Neuronal stem cell (in vitro differentiated cells): Measurements from ENCODE around the gene NDUFS5.

Source experiments
- DNase-seq: peaks from one replicate; pipeline ENCODE4 v3.0.0-alpha.2; 2013; ENCODE audit warnings: low spot score
- H2AFZ ChIP-seq: one replicate; pipeline ENCODE4 v1.6.1; 2013; ENCODE audit warnings: mild to moderate bottlenecking, low read length, inconsistent platforms
- H2AK5ac ChIP-seq: 2 replicates; pipeline ENCODE4 v1.6.1; 2013; ENCODE audit warnings: low read depth, mild to moderate bottlenecking, inconsistent platforms, low read length, moderate library complexity, mixed read lengths
- H2BK120ac ChIP-seq: 2 replicates; pipeline ENCODE4 v1.6.1; 2013; ENCODE audit warnings: low read depth, mild to moderate bottlenecking, inconsistent platforms, low read length, moderate library complexity, mixed read lengths
- H2BK12ac ChIP-seq: one replicate; pipeline ENCODE4 v1.6.1; 2013; ENCODE audit warnings: low read length, inconsistent platforms
- H2BK15ac ChIP-seq: 2 replicates; pipeline ENCODE4 v1.6.1; 2013; ENCODE audit warnings: mild to moderate bottlenecking, low read length, inconsistent platforms, mixed read lengths
- H2BK5ac ChIP-seq: one replicate; pipeline ENCODE4 v1.6.1; 2013; ENCODE audit warnings: inconsistent platforms, mild to moderate bottlenecking, low read length, moderate library complexity
- H3K14ac ChIP-seq: one replicate; pipeline ENCODE4 v1.6.1; 2013; ENCODE audit warnings: low read length, inconsistent platforms
- H3K18ac ChIP-seq: 2 replicates; pipeline ENCODE4 v1.6.1; 2013; ENCODE audit warnings: low read length, inconsistent platforms
- H3K23ac ChIP-seq: 2 replicates; pipeline ENCODE4 v1.6.1; 2013; ENCODE audit warnings: low read depth, mild to moderate bottlenecking, mixed read lengths, low read length, inconsistent platforms; ENCODE audit not compliant: poor library complexity
- H3K27ac ChIP-seq: replicated peaks from 3 replicates; pipeline ENCODE4 v1.5.1; 2013; ENCODE audit warnings: low read length, inconsistent platforms
- H3K27me3 ChIP-seq, 3 experiments: 2 replicates each; pipeline ENCODE4 v1.6.1; 2013; ENCODE audit warnings: low read length in 3 of 3, mild to moderate bottlenecking in 2 of 3, inconsistent platforms in 1 of 3, low read depth in 1 of 3, mixed read lengths in 1 of 3, moderate library complexity in 1 of 3; ENCODE audit not compliant: control insufficient read depth in 3 of 3, insufficient read depth in 3 of 3
- H3K36me3 ChIP-seq, 2 donors: replicated peaks in 1 of 2; 2 replicates each; pipeline ENCODE4 v1.6.1; 2013; ENCODE audit warnings: low read length in 2 of 2; ENCODE audit not compliant: control insufficient read depth in 2 of 2, insufficient read depth in 2 of 2
- H3K4ac ChIP-seq: 2 replicates; pipeline ENCODE4 v1.6.1; 2013; ENCODE audit warnings: inconsistent platforms, mild to moderate bottlenecking, low read length, moderate library complexity
- H3K4me1 ChIP-seq, 2 donors: 1 replicate in 1 of 2; 2 replicates in 1 of 2; pipeline ENCODE4 v1.6.1; 2013; ENCODE audit warnings: low read length in 2 of 2, low read depth in 1 of 2; ENCODE audit not compliant: control insufficient read depth in 2 of 2, insufficient read depth in 1 of 2
- H3K4me2 ChIP-seq: one replicate; pipeline ENCODE4 v1.6.1; 2013; ENCODE audit warnings: mild to moderate bottlenecking, low read length, inconsistent platforms; ENCODE audit not compliant: insufficient read depth, poor library complexity, severe bottlenecking
- H3K4me3 ChIP-seq, 2 donors: 2 replicates each; pipeline ENCODE4 v1.5.1; 2013; ENCODE audit warnings: low read length in 2 of 2, mild to moderate bottlenecking in 2 of 2, inconsistent platforms in 1 of 2, moderate library complexity in 1 of 2
- H3K79me1 ChIP-seq: one replicate; pipeline ENCODE4 v1.6.1; 2013; ENCODE audit warnings: low read depth, mild to moderate bottlenecking, inconsistent platforms, low read length, moderate library complexity
- H3K9ac ChIP-seq: one replicate; pipeline ENCODE4 v1.6.1; 2013; ENCODE audit warnings: mild to moderate bottlenecking, low read depth, low read length, inconsistent platforms; ENCODE audit not compliant: poor library complexity
- H3K9me3 ChIP-seq, 2 donors: replicated peaks in 1 of 2; 2 replicates each; pipeline versions ENCODE3 to v1.6.1; 2013; ENCODE audit warnings: low read length in 2 of 2, mild to moderate bottlenecking in 2 of 2, inconsistent platforms in 1 of 2, low read depth in 1 of 2, mixed read lengths in 1 of 2, moderate library complexity in 1 of 2; ENCODE audit not compliant: control insufficient read depth in 2 of 2, insufficient read depth in 1 of 2
- H4K8ac ChIP-seq: one replicate; pipeline ENCODE4 v1.6.1; 2013; ENCODE audit warnings: low read depth, mild to moderate bottlenecking, inconsistent platforms, low read length, moderate library complexity
- H4K91ac ChIP-seq: one replicate; pipeline ENCODE4 v1.6.1; 2013; ENCODE audit warnings: low read length, low read depth, mild to moderate bottlenecking, inconsistent platforms; ENCODE audit not compliant: poor library complexity
- WGBS, 2 donors: extraction: QIAGEN DNeasy Blood & Tissue Kit; methylation state at CpG; one replicate each; pipeline ENCODE4 v1.1.7; 2013; ENCODE audit warnings: missing lambda C conversion rate in 2 of 2, mixed read lengths in 1 of 2; ENCODE audit not compliant: insufficient read length in 2 of 2, insufficient replicate concordance in 1 of 2; ENCODE audit errors: extremely low coverage in 2 of 2; 5-methylcytosine and 5-hydroxymethylcytosine counted together

Gene NDUFS5

DNA sequence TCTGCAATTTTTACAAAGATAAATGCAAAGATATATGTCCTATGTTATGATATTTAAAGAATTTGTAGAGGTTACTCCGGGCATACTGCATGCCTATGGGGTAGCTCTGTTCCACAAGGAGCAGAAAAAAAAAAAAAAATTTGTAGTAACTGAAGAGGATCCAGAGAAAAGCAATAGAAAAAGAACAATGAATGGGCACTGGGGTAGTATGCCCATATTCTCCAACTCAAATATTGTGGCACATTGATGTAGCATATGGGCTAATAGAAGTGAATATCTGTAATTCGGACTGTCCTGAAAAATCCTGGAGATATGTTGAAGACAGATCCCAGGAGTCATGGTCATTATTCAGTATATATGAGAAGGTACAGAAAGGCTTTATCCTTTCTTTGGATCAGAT, 36.2 kb upstream of the NDUFS5 start:
- no CpG with 5 or more reads among the region's 2 CpGs for WGBS, 2 donors
- Histone ChIP-seq H3K4me1 (peaks cover 10 to 17% of the 10 kb centered on the region in 2 donors), H3K79me1 (peaks cover 2% of the 10 kb centered on the region), H3K18ac (no peak overlapping the region), H3K36me3 (peaks cover 1 to 25% of the 10 kb centered on the region in 2 donors), H3K4me3 (no peak overlapping the region), H3K27ac (peak overlapping the region; percentile 86), H3K14ac (no peak overlapping the region), H2AK5ac (no peak overlapping the region), H3K4ac (no peak overlapping the region), H2BK12ac (no peak overlapping the region), H2BK5ac (no peak overlapping the region), H2BK120ac (no peak overlapping the region), H4K8ac (no peak overlapping the region), H2BK15ac (no peak overlapping the region), H3K27me3 (no peaks in the 10 kb centered on the region), H3K4me2 (no peak overlapping the region), H3K9me3 (no peaks in the 10 kb centered on the region), H3K9ac (no peak overlapping the region), H3K23ac (no peak overlapping the region), H4K91ac (no peak overlapping the region), H2AFZ (peak overlapping the region; percentile 85)
- no peak for DNase-seq

DNA sequence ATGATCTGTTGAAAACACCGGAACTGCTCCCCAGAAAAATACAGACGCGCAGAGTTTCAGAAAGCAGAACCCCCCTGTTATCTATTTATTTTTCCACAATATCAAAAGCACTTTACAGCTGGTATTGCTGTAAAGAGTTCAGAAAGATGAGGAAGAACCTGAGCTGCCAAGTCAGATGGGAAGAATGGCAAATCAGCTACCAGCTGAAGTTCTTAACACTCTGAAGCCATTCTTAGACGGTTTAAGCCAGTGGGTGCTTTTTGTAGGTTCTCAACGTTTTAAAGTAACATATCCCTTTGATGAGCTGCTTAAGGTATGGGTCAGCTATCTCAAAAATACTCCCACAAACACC, 35.8 kb upstream of the NDUFS5 start:
- no peak overlapping the region for H2BK12ac ChIP-seq
- no peak overlapping the region for H2BK120ac ChIP-seq
- peaks cover 2% of the 10 kb centered on the region for H3K79me1 ChIP-seq
- H3K27ac ChIP-seq: peak overlapping the region; percentile 86
- no peak overlapping the region for H3K14ac ChIP-seq
- no peak overlapping the region for H4K8ac ChIP-seq
- H3K4me3 ChIP-seq: peak overlapping the region in 1 of 2 donors; percentile 82
- peak overlapping the region; percentile 85 for H2AFZ ChIP-seq
- no peaks in the 10 kb centered on the region for H3K27me3 ChIP-seq
- H3K4ac ChIP-seq: no peak overlapping the region
- no peak overlapping the region for H3K18ac ChIP-seq
- DNase-seq: no peak
- WGBS, 2 donors: no CpG with 5 or more reads among the region's 5 CpGs
- H3K23ac ChIP-seq: no peak overlapping the region
- H3K36me3 ChIP-seq: peaks cover 2 to 29% of the 10 kb centered on the region in 2 donors
- no peak overlapping the region for H2AK5ac ChIP-seq
- no peaks in the 10 kb centered on the region for H3K9me3 ChIP-seq
- no peak overlapping the region for H2BK15ac ChIP-seq
- H3K4me1 ChIP-seq: peaks cover 9 to 17% of the 10 kb centered on the region in 2 donors
- H3K9ac ChIP-seq: no peak overlapping the region
- peak overlapping the region; percentile 97 for H2BK5ac ChIP-seq
- H3K4me2 ChIP-seq: peak overlapping the region; percentile 34
- H4K91ac ChIP-seq: no peak overlapping the region

DNA sequence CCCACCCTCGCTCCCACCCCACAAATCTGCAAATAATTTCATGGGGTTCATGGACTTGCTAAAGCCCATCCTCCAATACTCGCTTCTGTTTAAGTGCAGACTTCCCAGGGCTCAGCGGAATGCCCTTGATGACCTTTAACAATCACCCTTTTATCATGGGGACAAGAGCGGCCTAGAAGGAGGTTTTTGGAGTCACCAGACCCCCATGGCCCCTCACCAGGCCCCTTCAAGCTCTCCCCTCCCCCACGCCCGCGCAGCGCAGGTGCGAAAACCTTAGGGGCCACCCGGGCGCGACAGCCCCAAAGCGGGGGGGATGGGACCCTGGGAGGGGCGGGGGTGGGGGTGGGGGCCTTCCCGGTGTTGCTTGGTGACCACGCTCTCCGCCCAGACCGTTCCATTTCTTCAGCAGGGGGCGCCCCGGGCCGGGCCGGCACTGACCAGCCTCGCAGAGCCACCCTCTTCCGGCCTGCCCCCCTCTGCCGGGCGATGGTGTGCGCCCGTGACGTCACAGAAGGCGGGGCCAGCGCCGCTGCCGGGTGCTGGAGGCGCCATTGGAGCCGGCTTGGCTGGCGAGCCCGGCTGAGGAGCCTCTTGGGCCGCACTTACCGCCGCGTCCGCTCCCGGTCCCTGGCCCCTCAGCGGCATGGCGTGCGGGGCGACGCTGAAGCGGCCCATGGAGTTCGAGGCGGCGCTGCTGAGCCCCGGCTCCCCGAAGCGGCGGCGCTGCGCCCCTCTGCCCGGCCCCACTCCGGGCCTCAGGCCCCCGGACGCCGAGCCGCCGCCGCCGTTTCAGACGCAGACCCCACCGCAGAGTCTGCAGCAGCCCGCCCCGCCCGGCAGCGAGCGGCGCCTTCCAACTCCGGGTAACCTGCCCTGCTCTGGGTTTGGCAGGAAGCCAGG, 35.2 kb upstream of the NDUFS5 start, which contains the start of gene AKIRIN1:
Gene AKIRIN1, plus strand, starts transcription at position 539 of the 900 bp plus-strand sequence. Its CDS starts 105 bp downstream, at position 644.
- H2BK15ac ChIP-seq: peak within 1 kb of the TSS; percentile 97
- H3K9ac ChIP-seq: peak within 1 kb of the TSS; percentile 97
- WGBS, 2 donors: no CpG with 5 or more reads among the region's 76 CpGs
- DNase-seq: peak; percentile 97
- H3K27me3 ChIP-seq: no peaks in the 10 kb centered on the region
- peak within 1 kb of the TSS; percentile 99 for H3K18ac ChIP-seq
- H2BK12ac ChIP-seq: no peak within 1 kb of the TSS
- H2BK120ac ChIP-seq: peak within 1 kb of the TSS; percentile 98
- peak within 1 kb of the TSS; percentile 82 to 99 for H3K4me3 ChIP-seq
- H4K91ac ChIP-seq: no peak within 1 kb of the TSS
- H3K14ac ChIP-seq: peak within 1 kb of the TSS; percentile 71
- H3K23ac ChIP-seq: peak within 1 kb of the TSS; percentile 100
- peak within 1 kb of the TSS; percentile 85 for H2AFZ ChIP-seq
- H3K4ac ChIP-seq: peak within 1 kb of the TSS; percentile 53
- no peak within 1 kb of the TSS for H4K8ac ChIP-seq
- peaks cover 5 to 13% of the 10 kb centered on the region in 2 donors for H3K4me1 ChIP-seq
- peak within 1 kb of the TSS; percentile 87 for H3K4me2 ChIP-seq
- peak within 1 kb of the TSS; percentile 86 for H3K27ac ChIP-seq
- H2BK5ac ChIP-seq: peak within 1 kb of the TSS; percentile 97
- H2AK5ac ChIP-seq: peak within 1 kb of the TSS; percentile 96
- peaks cover 2% of the 10 kb centered on the region for H3K79me1 ChIP-seq
- peaks cover 4 to 35% of the 10 kb centered on the region in 2 donors for H3K36me3 ChIP-seq
- H3K9me3 ChIP-seq: no peaks in the 10 kb centered on the region
